ENCODE data around the gene RAB11FIP4. TPM values are rescaled to one million over a fixed set of nuclear protein-coding genes. Genes with fewer than 3 reads are reported as not detected.

The RAB11FIP4 gene
- total and polyA plus RNA-seq, 2 of the 13 experiments (the other 11 are each of a cell fraction or from before 2014, with no cell fraction given): 28.0 to 89.3 TPM

- TF ChIP-seq, protein P1, sequence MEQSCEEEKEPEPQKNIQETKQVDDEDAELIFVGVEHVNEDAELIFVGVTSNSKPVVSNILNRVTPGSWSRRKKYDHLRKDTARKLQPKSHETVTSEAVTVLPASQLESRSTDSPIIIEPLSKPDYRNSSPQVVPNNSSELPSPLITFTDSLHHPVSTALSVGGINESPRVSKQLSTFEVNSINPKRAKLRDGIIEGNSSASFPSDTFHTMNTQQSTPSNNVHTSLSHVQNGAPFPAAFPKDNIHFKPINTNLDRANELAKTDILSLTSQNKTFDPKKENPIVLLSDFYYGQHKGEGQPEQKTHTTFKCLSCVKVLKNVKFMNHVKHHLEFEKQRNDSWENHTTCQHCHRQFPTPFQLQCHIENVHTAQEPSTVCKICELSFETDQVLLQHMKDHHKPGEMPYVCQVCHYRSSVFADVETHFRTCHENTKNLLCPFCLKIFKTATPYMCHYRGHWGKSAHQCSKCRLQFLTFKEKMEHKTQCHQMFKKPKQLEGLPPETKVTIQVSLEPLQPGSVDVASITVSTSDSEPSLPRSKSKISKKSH (CRISPR knock-in tag; IDR thresholded peaks at IDR 0.05; ENCODE audit: borderline replicate concordance): no peak
- TF ChIP-seq CTCF (CRISPR knock-in tag; IDR thresholded peaks at IDR 0.05) (peak; percentile 48), GTF3A (CRISPR knock-in tag; conservative IDR thresholded peaks at IDR 0.05) (no peak), STAG1 (CRISPR knock-in tag; IDR thresholded peaks at IDR 0.05) (peak; percentile 48), ZNF24 (IDR thresholded peaks at IDR 0.05) (no peak), ZNF17 (CRISPR knock-in tag; IDR thresholded peaks at IDR 0.05) (no peak), DRAP1 (CRISPR knock-in tag; IDR thresholded peaks at IDR 0.05) (no peak), ZBTB37 (CRISPR knock-in tag; IDR thresholded peaks at IDR 0.05) (no peak)
- TF ChIP-seq, protein P2, sequence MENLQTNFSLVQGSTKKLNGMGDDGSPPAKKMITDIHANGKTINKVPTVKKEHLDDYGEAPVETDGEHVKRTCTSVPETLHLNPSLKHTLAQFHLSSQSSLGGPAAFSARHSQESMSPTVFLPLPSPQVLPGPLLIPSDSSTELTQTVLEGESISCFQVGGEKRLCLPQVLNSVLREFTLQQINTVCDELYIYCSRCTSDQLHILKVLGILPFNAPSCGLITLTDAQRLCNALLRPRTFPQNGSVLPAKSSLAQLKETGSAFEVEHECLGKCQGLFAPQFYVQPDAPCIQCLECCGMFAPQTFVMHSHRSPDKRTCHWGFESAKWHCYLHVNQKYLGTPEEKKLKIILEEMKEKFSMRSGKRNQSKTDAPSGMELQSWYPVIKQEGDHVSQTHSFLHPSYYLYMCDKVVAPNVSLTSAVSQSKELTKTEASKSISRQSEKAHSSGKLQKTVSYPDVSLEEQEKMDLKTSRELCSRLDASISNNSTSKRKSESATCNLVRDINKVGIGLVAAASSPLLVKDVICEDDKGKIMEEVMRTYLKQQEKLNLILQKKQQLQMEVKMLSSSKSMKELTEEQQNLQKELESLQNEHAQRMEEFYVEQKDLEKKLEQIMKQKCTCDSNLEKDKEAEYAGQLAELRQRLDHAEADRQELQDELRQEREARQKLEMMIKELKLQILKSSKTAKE (CRISPR knock-in tag; IDR thresholded peaks at IDR 0.05; ENCODE audit: borderline replicate concordance): no peak
Measured at GRCh38 chr17:31446195-31446967, 54.9 kb downstream of the RAB11FIP4 start (continued).

Measured in HepG2 (cell line).